HG03108 (cell line): ENCODE measurements around the gene CAMKK2.
"Not testable (repeated sequence)": the region's sequence is repeated elsewhere in the genome, so short reads cannot be mapped to it uniquely, and the experiment has no call there.

ENCODE experiments used
- ATAC-seq: cut with Tn5 transposase; IDR thresholded peaks from one replicate; pipeline ENCODE4 v1.9.1; 2021; ENCODE audit warnings: moderate library complexity; ENCODE audit not compliant: unreplicated experiment

The CAMKK2 gene

DNA sequence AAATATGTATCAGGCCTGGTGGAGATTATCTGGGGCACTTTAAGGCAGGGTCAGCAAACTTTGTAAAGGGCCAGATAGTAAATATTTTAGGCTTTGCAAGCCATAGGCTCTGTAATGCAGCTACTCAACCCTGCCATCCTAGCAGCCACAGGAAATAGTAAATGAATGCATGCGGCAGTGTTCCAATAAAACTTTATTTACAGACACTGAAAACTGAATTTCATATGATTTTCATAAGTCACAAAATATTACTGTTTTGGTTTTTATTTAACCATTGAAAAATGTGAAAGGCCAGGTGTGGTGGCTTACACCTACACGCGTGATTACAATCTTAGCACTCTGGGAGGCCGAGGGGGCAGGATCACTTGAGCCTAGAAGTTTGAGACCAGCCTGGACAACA, 3.2 kb upstream of the CAMKK2 start:
- ATAC-seq: no peak

DNA sequence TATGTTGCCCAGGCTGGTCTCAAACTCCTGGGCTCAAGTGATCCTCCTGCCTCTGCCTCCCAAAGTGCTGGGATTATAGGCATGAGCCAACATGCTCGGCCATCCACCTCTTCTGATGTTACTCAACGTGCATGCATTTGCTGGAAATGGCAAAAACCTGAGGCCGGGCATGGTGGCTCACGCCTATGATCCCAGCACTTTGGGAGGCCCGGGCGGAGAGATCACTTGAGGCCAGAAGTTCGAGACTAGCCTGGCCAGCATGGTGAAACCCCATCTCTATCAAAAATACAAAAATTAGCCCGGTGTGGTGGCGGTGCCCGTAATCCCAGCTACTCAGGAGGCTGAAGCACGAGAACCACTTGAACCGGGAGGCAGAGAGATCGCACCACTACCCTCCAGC, 1.9 kb upstream of the CAMKK2 start:
- ATAC-seq: not testable (repeated sequence)

- no peak for ATAC-seq
Measured at GRCh38 chr12:121297435-121297991, 1.0 kb upstream of the CAMKK2 start.

GRCh38 chr12:121295746-121296617, 527 bp downstream of the CAMKK2 start:
- peak; percentile 15 for ATAC-seq

DNA sequence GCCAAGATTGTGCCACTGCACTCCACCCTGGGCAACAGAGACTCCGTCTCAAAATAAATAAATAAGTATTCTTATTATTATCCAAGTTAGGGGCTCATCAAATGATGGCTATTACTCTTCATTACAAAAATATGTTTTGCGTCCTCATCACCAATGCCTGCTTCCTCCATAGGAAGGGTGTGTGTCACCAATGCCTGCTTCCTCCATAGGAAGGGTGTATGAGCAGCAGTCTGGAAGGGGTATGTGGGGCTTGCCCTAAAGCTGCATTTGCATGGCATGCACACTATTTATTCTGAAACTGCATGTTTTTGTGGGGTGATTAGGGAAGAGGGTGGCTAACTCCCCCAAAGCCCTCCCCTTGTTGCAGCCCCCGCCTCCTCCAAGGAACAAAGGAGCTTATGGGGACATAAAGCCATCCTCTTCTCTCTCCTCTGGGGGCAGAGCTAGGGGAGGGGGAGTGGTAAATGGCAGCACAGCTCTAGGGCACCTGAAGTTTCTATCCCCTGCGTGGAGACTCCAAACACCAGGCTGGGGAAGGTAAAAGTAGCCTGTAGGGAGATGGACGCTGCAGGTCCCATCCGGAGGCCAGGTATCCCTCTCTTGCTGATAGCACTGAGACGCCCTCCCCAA, 1.3 kb downstream of the CAMKK2 start:
- ATAC-seq: no peak

DNA sequence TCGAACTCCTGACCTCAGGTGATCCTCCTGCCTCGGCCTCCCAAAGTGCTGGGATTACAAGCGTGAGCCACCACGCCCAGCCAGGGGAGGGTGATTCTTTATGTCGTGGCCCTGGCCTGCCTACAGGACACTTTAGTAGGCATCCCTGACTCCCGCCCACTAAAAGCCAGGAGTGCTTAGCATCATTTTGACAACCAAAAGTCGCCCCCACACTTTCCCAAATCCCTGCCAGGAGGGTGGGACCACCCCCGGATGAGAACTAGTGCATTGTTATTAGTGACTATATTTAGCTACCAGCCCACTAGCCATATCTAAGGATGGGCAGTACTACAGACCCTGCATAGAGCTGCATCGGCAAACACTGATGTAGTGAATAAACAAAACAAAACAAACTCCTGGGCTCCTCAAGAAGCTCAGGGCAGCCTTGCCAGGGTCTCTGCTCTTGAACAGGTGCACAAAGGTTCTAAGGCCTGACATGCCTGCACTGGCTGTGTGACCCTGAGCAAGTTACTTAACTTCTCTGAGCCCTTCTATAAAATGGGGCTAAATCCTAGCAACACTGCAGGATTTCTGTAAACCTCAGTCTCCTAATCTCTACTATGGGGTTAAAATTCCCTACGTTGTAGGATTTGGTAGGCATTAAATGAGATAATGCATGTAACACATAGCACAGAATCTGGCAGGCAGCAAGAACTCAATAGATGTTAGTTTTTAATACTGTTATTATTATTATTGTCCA, 2.2 kb downstream of the CAMKK2 start:
- no peak for ATAC-seq

DNA sequence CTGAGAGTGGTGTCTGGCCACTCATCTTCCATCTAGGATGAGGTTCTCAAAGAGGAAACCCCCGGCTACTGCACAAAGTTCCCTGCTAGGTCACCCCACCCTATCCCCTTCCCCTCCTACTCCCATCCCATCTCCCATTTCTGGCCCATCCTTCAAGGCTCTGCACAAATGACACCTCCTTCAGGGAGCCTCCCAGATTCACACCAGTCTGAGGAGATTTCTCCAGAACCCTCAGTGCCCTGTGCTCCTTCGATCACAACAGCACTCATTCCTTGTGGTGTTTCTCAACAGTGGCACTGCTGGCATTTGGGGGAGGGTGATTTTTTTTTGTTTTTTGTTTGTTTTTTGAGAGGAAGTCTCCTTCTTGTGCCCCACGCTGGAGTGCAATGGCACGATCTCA, 2.9 kb downstream of the CAMKK2 start:
- ATAC-seq: no peak

DNA sequence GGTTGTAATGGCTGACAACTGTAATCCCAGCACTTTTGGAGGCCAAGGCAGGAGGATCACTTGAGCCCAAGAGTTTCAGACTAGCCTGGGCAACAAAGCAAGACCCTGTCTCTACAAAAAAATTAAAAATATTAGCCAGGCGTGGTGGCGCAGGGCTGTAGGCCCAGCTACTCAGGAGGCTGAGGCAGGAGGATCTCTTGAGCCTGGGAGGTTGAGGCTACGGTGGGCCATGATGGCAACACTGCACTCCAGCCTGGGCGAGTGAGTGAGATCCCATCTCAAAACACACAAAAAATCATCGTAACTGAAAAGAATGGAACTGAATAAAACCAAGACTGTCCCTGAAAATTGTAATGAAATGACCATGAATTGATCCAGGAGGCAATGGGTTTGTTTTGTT, 6.1 kb downstream of the CAMKK2 start:
- ATAC-seq: no peak

GRCh38 chr12:121289962-121290361, 6.5 kb downstream of the CAMKK2 start:
- no peak for ATAC-seq

GRCh38 chr12:121288986-121289385, 7.5 kb downstream of the CAMKK2 start:
- ATAC-seq: no peak

DNA sequence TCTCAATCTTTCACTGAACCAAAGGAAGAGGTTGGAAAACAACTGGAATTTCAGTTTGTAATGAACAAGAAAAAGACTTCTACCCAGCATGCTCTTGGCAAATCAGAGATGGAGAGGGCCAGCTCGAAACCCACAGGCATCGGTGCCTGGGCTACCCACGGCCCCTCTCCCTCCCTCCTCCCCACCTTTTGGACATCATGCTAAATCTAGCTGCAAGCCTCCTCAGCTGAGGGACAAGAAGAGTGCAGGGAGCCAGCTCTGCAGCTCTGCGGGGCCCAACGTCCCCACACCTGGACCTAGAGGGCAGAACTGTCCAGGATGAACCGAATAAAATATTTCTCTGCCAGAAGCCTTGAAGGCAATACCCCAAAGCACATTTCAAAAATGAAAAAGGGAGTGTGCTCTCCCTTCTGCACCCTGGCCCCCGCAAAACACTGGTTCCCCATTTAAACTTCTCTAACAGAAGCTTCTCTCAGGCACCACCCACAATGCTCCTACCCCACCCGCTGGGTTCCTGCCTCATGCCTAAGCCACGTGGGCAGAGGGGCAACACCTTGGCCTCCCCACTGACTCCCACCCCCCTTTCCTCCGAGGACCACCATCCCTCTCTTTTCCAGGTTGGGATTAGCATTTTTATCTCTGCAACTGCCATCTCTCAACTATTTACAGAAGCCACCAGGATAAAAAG, 8.2 kb downstream of the CAMKK2 start:
- no peak for ATAC-seq

- no peak for ATAC-seq
Measured at GRCh38 chr12:121287267-121287954, 9.1 kb downstream of the CAMKK2 start.

DNA sequence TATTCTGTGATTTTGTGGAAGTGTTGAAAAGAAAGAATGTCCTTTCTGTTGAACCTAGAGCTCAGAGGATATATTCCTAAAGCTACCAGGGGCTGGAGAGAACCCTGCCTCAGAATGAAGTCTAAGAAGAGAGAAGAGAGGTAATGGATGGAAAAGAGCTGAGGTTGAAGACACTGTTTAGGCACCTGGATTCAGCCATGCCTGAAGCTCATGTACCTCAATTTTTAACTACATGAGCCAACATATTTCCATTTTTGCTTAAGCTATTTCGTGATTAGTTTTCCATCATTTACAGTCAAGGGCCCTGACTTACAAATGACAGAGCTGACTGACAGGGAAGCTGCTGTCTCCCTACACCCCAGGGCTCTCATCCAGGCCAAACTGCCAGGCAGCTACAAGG, 10.7 kb downstream of the CAMKK2 start:
- ATAC-seq: no peak

DNA sequence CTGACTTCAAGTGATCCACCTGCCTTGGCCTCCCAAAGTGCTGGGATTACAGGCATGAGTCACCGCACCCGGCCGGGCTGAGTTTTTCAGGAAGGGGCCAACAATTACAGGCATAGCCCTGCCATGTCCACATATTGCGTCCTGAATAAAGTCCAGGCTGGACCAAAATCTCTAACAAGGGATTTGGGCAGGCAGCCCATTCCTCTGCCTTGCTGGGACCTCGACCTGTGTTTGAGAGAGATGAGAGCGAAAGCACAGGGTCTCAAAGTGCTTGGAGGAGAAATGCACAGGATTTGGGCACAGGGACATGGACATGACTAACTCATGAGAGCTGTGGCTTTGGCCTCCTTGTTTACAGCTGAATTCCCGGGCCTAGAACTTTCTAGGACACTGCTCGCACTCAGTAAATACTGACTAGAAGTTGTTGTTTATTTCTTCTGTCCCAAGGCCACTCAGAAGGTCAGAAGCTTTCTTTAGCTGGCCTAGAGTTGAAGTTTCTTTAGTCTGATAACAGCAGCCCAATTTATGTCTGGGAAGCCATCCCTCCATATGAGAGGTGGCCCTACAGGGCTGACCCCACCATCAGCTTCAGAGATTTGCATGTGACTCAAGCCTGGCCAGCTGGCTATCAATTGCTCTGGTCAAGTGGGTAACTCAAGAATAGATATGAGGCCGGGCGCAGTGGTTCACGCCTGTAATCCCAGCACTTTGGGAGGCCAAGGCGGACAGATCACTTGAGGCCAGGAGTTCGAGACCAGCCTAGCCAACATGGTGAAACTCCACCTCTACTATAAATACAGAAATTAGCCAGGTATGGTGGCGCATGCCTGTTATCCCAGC, 11.7 kb downstream of the CAMKK2 start:
- no peak for ATAC-seq

DNA sequence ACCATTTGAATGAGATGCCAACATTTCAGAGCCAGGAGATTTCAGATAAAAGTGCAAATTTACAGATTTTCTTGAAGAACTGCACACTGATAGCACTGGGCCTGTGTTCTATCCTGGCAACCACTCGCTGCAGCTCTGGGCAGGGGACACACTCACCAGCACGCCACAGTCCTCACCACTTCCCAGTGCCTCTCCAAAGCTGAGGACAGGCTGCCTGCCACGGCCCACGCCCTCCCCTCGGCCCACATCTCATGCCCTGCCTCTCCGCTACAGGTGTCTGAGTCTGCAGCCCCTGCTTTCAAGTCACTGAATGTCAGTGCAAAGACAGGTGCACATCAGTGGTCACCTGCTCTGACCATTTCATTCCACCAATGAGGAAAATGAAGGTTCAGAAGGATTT, 12.7 kb downstream of the CAMKK2 start:
- ATAC-seq: no peak

DNA sequence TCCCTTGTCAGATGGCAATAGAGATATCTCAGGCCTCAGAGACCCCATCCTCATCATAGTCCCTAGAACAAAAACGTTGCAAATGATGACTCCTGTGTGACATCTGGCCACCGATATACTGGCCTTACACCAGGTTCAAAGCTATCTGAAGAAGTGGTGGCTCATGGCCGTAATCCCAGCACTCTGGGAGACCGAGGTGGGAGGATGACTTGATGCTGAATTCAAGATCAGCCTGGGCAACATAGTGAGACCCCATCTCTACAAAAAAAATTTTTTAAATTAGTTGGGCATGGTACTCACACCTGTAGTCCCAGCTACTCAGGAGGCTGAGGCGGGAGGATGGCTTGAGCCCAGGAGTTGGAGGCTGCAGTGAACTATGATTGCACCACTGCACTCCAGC, 13.1 kb downstream of the CAMKK2 start:
- ATAC-seq: no peak

GRCh38 chr12:121282910-121283309, 13.6 kb downstream of the CAMKK2 start:
- not testable (repeated sequence) for ATAC-seq

DNA sequence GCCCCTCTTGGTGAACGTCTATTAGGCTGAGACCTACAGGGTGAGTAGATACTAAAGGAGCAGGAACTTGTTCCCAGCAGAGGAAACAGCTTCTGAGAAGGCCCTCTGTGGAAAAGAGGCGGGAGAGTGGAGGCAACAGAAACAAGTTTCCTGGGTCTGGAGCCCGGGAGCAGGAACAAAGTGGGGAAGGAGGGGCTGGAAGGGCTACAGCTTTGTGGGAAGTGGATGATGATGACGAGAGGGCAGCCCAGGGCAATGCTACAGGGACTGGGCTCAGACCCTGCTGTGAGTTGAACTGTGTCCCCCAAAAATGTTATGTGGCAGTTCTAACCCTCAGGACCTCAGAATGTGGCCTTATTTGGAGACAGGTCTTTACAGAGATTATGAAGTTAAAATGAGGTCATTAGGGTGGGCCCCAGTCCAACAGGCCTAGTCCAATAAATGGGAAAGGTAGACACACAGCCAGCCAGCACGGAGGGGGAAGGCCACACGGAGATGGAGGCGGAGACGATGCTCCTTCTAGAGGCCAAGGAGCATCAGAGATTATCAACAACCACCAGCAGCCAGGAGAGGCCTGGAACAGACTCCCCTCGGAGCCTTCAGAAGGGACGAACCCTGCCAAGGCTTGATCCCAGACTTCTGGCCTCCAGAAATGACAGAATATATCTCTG, 14.3 kb downstream of the CAMKK2 start:
- no peak for ATAC-seq

GRCh38 chr12:121281116-121281515, 15.4 kb downstream of the CAMKK2 start:
- ATAC-seq: not testable (repeated sequence)
